Aorta (tissue), 5 donors: ENCODE results near the gene FAM13A. TPM values are rescaled to one million over a fixed set of nuclear protein-coding genes. Genes with fewer than 3 reads are reported as not detected.

Experiments
- ATAC-seq: fragments of 200-7000 bp; cut with Tn5 transposase; one replicate; pipeline ENCODE4 v1.9.1; 2022; ENCODE audit warnings: moderate library complexity; ENCODE audit not compliant: low FRiP score
- DNase-seq, 2 donors: peaks; one replicate each; pipeline ENCODE4 v3.0.0-alpha.2; 2020
- H3K27ac ChIP-seq, 2 donors: one replicate each; pipeline ENCODE4 v1.5.1; 2013; ENCODE audit warnings: low read length in 2 of 2, mild to moderate bottlenecking in 2 of 2, moderate library complexity in 2 of 2, control low read depth in 1 of 2, inconsistent platforms in 1 of 2, low read depth in 1 of 2
- H3K27me3 ChIP-seq, 2 donors: one replicate each; pipeline ENCODE4 v1.6.1; 2013; ENCODE audit warnings: control low read depth in 1 of 2, low read length in 1 of 2, mild to moderate bottlenecking in 1 of 2, moderate library complexity in 1 of 2; ENCODE audit not compliant: insufficient read depth in 2 of 2, control insufficient read depth in 1 of 2
- H3K36me3 ChIP-seq, 2 donors: one replicate each; pipeline ENCODE4 v1.6.1; 2013; ENCODE audit warnings: control low read depth in 1 of 2, low read length in 1 of 2, mild to moderate bottlenecking in 1 of 2; ENCODE audit not compliant: insufficient read depth in 2 of 2, control insufficient read depth in 1 of 2
- H3K4me1 ChIP-seq, 2 donors: one replicate each; pipeline ENCODE4 v1.6.1; 2013; ENCODE audit warnings: low read length in 2 of 2, control low read depth in 1 of 2, mild to moderate bottlenecking in 1 of 2, moderate library complexity in 1 of 2; ENCODE audit not compliant: insufficient read depth in 2 of 2, control insufficient read depth in 1 of 2
- H3K4me3 ChIP-seq, 2 donors: one replicate each; pipeline ENCODE4 v1.5.1; 2013; ENCODE audit warnings: low read length in 2 of 2, control low read depth in 1 of 2, mild to moderate bottlenecking in 1 of 2
- H3K9me3 ChIP-seq: one replicate; pipeline ENCODE4 v1.6.1; 2013; ENCODE audit warnings: mild to moderate bottlenecking, low read length; ENCODE audit not compliant: control insufficient read depth
- WGBS, 2 donors: extraction: QIAGEN DNeasy Blood & Tissue Kit; methylation state at CpG; one replicate each; pipeline ENCODE4 v1.1.7; 2013; 5-methylcytosine and 5-hydroxymethylcytosine counted together
- intact Hi-C, 2 donors: fragments of 100-400 bp; cut with DNase I; formaldehyde crosslinking; loops; one replicate each; pipeline versions ENCODE4 v1.14.2 to v1.15.0; 2022
- polyA plus RNA-seq, 2 donors: library from polyadenylated mRNA; stranded (reverse); fragments of 200-250 nt; gene quantifications; one replicate each; pipeline ENCODE4 v1.2.3, GENCODE V29; 2013
- total RNA-seq, 2 donors: library from RNA; stranded (reverse); fragmentation: NEBNext Ultra II Directional; extraction: Animal tissue kit (Norgen Biotek cat#: 25700); gene quantifications; one replicate each; pipeline ENCODE4 v1.2.1, GENCODE V29; 2021
- donor health status: healthy with polysubstance abuse.
- donor health status: Bipolar disorder and iron deficiency.
- donor health status: DM: no; HTN: no; CAD: no.
- donor health status: DM: no; HTN: no; CAD: no.
- donor health status: DM: yes; HTN: yes; CAD: no.

FAM13A gene
- total and polyA plus RNA-seq, 4 donors, result 9.0 to 60.3 (median 23.5) TPM

- intact Hi-C loops, result no loop called here
- H3K36me3 ChIP-seq, result peaks cover 0 to 2% of the 10 kb centered on the region in 2 donors
- H3K27me3 ChIP-seq, result no peaks in the 10 kb centered on the region
- no peak overlapping the region for H3K27ac ChIP-seq
- ATAC-seq (no peak), DNase-seq (no peak)
- H3K9me3 ChIP-seq, result no peaks in the 10 kb centered on the region
- no peaks in the 10 kb centered on the region for H3K4me1 ChIP-seq
- no peak overlapping the region for H3K4me3 ChIP-seq
These were observed 25.7 kb downstream of the FAM13A start for GRCh38 chr4:89031272-89031671.

- 91 to 94% methylated on average over 4 of the region's 4 CpGs for WGBS, 2 donors
- Histone ChIP-seq H3K27ac (no peak overlapping the region), H3K36me3 (peaks cover 0 to 2% of the 10 kb centered on the region in 2 donors), H3K4me1 (no peaks in the 10 kb centered on the region), H3K9me3 (no peaks in the 10 kb centered on the region), H3K4me3 (no peak overlapping the region), H3K27me3 (no peaks in the 10 kb centered on the region)
- ATAC-seq (no peak), DNase-seq (no peak)
- intact Hi-C loops, result loop anchor here (10.0 kb wide), 4 partner anchors 205 to 505 kb away; partner anchors contain the start of gene PYURF (in 1 of the 2)
These were observed 27.4 kb downstream of the FAM13A start for GRCh38 chr4:89029591-89029990.

- H3K36me3 ChIP-seq, result peaks cover 0 to 2% of the 10 kb centered on the region in 2 donors
- ATAC-seq, result no peak
- H3K27me3 ChIP-seq, result no peaks in the 10 kb centered on the region
- DNase-seq, result no peak
- 85 to 92% methylated on average over 3 of the region's 3 CpGs for WGBS, 2 donors
- intact Hi-C loops, result loop anchor here (10.0 kb wide), 4 partner anchors 202 to 502 kb away; partner anchors contain the start of gene PYURF (in 1 of the 2)
- H3K4me3 ChIP-seq, result no peak overlapping the region
- H3K27ac ChIP-seq, result no peak overlapping the region
- peaks cover 0 to 3% of the 10 kb centered on the region in 2 donors for H3K4me1 ChIP-seq
- no peaks in the 10 kb centered on the region for H3K9me3 ChIP-seq
These were observed 30.4 kb downstream of the FAM13A start for GRCh38 chr4:89026542-89026941.

GRCh38 chr4:89024051-89024675 lies 32.8 kb downstream of the FAM13A start:
- peak; percentile 95 for ATAC-seq
- DNase-seq, result no peak
- WGBS, 2 donors, result 11 to 18% methylated on average over 4 of the region's 4 CpGs
- no peaks in the 10 kb centered on the region for H3K27me3 ChIP-seq
- H3K36me3 ChIP-seq, result peaks cover 2 to 3% of the 10 kb centered on the region in 2 donors
- H3K9me3 ChIP-seq, result no peaks in the 10 kb centered on the region
- peaks cover 0 to 3% of the 10 kb centered on the region in 2 donors for H3K4me1 ChIP-seq
- H3K27ac ChIP-seq, result no peak overlapping the region
- intact Hi-C loops, result loop anchor here (5.0 to 10.0 kb wide), 6 partner anchors 199 to 499 kb away; partner anchors contain the start of gene PYURF (in 1 of the 2)
- H3K4me3 ChIP-seq, result no peak overlapping the region

GRCh38 chr4:89023140-89023539 lies 33.8 kb downstream of the FAM13A start:
- WGBS, 2 donors, result 28 to 50% methylated on average over 1 of the region's 1 CpG
- H3K27ac ChIP-seq, result no peak overlapping the region

GRCh38 chr4:89022426-89023128 lies 34.4 kb downstream of the FAM13A start:
- H3K36me3 ChIP-seq, result peaks cover under 1 to 3% of the 10 kb centered on the region in 2 donors
- H3K27ac ChIP-seq, result no peak overlapping the region
- H3K4me1 ChIP-seq, result peaks cover 0 to 3% of the 10 kb centered on the region in 2 donors
- WGBS, 2 donors, result 55 to 63% methylated on average over 7 of the region's 7 CpGs
- intact Hi-C loops, result loop anchor here (2.0 to 10.0 kb wide), 7 partner anchors 198 to 498 kb away; partner anchors contain the start of gene PYURF (in 1 of the 2)
- ATAC-seq, result no peak
- no peak overlapping the region for H3K4me3 ChIP-seq
- no peaks in the 10 kb centered on the region for H3K9me3 ChIP-seq
- H3K27me3 ChIP-seq, result no peaks in the 10 kb centered on the region
- DNase-seq, result no peak

More at GRCh38 chr4:89023140-89023539, 33.8 kb downstream of the FAM13A start:
- Histone ChIP-seq H3K27me3 (no peaks in the 10 kb centered on the region), H3K9me3 (no peaks in the 10 kb centered on the region), H3K4me1 (peaks cover 0 to 3% of the 10 kb centered on the region in 2 donors), H3K36me3 (peaks cover 2 to 3% of the 10 kb centered on the region in 2 donors), H3K4me3 (no peak overlapping the region)
- DNase-seq, result no peak
- intact Hi-C loops, result loop anchor here (2.0 to 10.0 kb wide), 7 partner anchors 198 to 498 kb away; partner anchors contain the start of gene PYURF (in 1 of the 2)
- no peak for ATAC-seq

- Histone ChIP-seq H3K36me3 (peaks cover 0 to 3% of the 10 kb centered on the region in 2 donors), H3K27me3 (no peaks in the 10 kb centered on the region), H3K4me1 (peaks cover 0 to 3% of the 10 kb centered on the region in 2 donors), H3K9me3 (no peaks in the 10 kb centered on the region), H3K27ac (no peak overlapping the region), H3K4me3 (no peak overlapping the region)
- ATAC-seq (no peak), DNase-seq (no peak)
- 60 to 65% methylated on average over 2 of the region's 2 CpGs for WGBS, 2 donors
- intact Hi-C loops, result loop anchor here (2.0 to 10.0 kb wide), 7 partner anchors 197 to 497 kb away; partner anchors contain the start of gene PYURF (in 1 of the 2)
These were observed 35.3 kb downstream of the FAM13A start for GRCh38 chr4:89021684-89022083.

- ATAC-seq, result no peak
- intact Hi-C loops, result loop anchor here (5.0 to 10.0 kb wide), 6 partner anchors 196 to 496 kb away; partner anchors contain the start of gene PYURF (in 1 of the 2)
- 96 to 100% methylated on average over 1 of the region's 1 CpG for WGBS, 2 donors
These were observed 35.9 kb downstream of the FAM13A start for GRCh38 chr4:89021062-89021461.

More at GRCh38 chr4:89021062-89021461, 35.9 kb downstream of the FAM13A start:
- H3K27ac ChIP-seq, result no peak overlapping the region
- no peaks in the 10 kb centered on the region for H3K27me3 ChIP-seq
- no peak for DNase-seq
- H3K4me1 ChIP-seq, result peaks cover 0 to 3% of the 10 kb centered on the region in 2 donors
- H3K36me3 ChIP-seq, result peaks cover 0 to 3% of the 10 kb centered on the region in 2 donors
- H3K4me3 ChIP-seq, result no peak overlapping the region
- H3K9me3 ChIP-seq, result no peaks in the 10 kb centered on the region
